ENCODE data around the gene FGFR2. TPM values are rescaled to one million over a fixed set of nuclear protein-coding genes. Genes with fewer than 3 reads are reported as not detected.

Gene FGFR2
- total RNA-seq, 1 donor from 2014 or later, result 88.3 TPM

- Mint-ChIP-seq H3K4me1 (peaks cover 21% of the 10 kb centered on the region), H3K9me3 (peaks cover 11% of the 10 kb centered on the region), H3K27me3 (ENCODE audit: low read depth) (no peaks in the 10 kb centered on the region), H3K36me3 (no peaks in the 10 kb centered on the region), H3K27ac (no peak overlapping the region), H3K4me3 (no peak overlapping the region)
- DNase-seq (ENCODE audit: low spot score in 2 of 2, unreplicated experiment in 2 of 2), result no peak
- TF ChIP-seq, protein P1, sequence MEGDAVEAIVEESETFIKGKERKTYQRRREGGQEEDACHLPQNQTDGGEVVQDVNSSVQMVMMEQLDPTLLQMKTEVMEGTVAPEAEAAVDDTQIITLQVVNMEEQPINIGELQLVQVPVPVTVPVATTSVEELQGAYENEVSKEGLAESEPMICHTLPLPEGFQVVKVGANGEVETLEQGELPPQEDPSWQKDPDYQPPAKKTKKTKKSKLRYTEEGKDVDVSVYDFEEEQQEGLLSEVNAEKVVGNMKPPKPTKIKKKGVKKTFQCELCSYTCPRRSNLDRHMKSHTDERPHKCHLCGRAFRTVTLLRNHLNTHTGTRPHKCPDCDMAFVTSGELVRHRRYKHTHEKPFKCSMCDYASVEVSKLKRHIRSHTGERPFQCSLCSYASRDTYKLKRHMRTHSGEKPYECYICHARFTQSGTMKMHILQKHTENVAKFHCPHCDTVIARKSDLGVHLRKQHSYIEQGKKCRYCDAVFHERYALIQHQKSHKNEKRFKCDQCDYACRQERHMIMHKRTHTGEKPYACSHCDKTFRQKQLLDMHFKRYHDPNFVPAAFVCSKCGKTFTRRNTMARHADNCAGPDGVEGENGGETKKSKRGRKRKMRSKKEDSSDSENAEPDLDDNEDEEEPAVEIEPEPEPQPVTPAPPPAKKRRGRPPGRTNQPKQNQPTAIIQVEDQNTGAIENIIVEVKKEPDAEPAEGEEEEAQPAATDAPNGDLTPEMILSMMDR (IDR thresholded peaks at IDR 0.05; ENCODE audit: unreplicated experiment), result no peak
Observed at GRCh38 chr10:121615836-121616235, 17.6 kb upstream of the FGFR2 start.

DNA sequence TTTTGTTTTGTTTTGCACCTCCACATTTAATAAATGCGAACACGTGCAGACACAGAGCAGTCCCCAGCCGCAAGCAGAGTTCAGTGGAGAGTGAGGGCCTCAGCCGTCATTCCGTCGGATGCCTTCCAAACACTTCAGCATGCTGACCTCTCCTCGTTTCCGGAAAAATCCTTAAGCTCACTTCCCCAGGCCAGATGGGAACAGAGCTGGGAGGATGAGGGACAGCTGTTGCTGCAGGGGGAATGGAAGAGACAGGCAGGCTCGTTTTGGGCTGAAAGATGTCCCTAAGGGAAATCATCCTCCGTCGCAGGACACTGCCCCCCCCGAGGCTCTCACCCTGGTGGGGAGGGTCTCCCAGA lies 17.2 kb upstream of the FGFR2 start:
- Mint-ChIP-seq H3K9me3 (peaks cover 11% of the 10 kb centered on the region), H3K27me3 (ENCODE audit: low read depth) (no peaks in the 10 kb centered on the region), H3K4me3 (no peak overlapping the region), H3K36me3 (no peaks in the 10 kb centered on the region), H3K4me1 (peaks cover 23% of the 10 kb centered on the region), H3K27ac (no peak overlapping the region)
- TF ChIP-seq, protein P1 (IDR thresholded peaks at IDR 0.05; ENCODE audit: unreplicated experiment), result no peak
- DNase-seq (ENCODE audit: low spot score in 2 of 2, unreplicated experiment in 2 of 2), result no peak

DNA sequence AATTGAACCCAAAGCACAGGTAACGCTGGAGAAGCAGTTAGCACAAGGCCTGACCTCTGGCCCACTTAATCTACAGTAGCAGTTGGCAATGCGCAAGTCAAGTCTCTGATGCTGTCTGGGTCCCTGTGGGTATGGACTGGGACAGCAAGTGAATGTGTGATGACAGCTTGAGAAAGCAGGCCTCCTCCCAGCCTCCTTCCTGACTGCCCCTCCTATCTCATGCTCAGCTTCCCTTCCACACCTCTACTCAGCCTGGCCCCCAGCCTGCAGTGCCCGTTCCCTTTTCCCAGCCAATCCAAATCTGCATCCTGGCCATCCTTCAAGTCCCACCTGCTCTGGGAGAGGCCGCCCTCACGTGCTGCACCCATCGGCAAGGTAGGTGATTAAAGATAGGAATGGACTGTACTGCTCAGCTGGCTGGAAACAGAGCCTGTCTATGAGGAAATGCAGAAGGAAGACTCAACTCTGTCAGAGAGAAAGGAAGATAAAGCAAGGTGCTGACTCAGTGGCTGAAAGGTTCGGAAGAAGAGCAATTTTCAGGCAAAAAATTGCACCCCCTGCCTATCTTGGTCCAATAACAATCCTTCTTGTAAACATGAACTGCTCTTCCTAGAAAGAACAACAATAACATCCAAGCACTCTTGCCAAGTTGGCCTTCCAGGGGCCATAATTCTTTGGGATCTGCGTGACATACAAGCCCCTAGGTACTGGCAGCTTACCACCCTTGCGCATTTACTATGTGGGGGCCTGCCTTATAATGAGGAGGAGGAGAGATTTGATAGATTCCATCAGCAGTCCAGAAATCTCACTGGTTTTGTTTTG lies 16.6 kb upstream of the FGFR2 start:
- TF ChIP-seq, protein P1 (IDR thresholded peaks at IDR 0.05; ENCODE audit: unreplicated experiment), result no peak

DNA sequence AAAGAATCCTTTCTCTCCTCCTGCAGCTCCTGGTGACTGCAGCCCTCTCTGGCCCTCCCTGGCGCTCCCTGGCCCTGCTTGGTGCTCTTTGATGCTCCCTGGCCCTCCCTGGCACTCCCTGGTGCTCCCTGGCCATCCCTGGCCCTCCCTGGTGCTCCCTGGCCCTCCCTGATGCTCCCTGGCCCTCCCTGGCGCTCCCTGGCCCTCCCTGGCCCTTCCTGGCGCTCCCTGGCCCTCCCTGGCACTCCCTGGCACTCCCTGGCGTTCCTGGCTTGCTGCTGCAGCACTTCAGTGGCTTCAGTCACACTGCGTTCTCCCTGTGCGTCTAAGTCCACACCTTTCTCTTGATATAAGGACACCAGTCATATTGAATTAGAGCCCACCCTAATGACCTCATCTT lies 15.2 kb upstream of the FGFR2 start:
- Mint-ChIP-seq H3K4me3 (no peak overlapping the region), H3K27ac (no peak overlapping the region), H3K9me3 (peaks cover 2% of the 10 kb centered on the region), H3K36me3 (no peaks in the 10 kb centered on the region), H3K4me1 (peaks cover 29% of the 10 kb centered on the region), H3K27me3 (ENCODE audit: low read depth) (no peaks in the 10 kb centered on the region)
- DNase-seq (ENCODE audit: low spot score in 2 of 2, unreplicated experiment in 2 of 2), result no peak
- TF ChIP-seq, protein P1 (IDR thresholded peaks at IDR 0.05; ENCODE audit: unreplicated experiment), result no peak

More for the DNA sequence above, 16.6 kb upstream of the FGFR2 start:
- Mint-ChIP-seq H3K36me3 (no peaks in the 10 kb centered on the region), H3K4me1 (peaks cover 26% of the 10 kb centered on the region), H3K4me3 (no peak overlapping the region), H3K27ac (peak overlapping the region; percentile 13), H3K27me3 (ENCODE audit: low read depth) (no peaks in the 10 kb centered on the region), H3K9me3 (peaks cover 11% of the 10 kb centered on the region)
- no peak for DNase-seq (ENCODE audit: low spot score in 2 of 2, unreplicated experiment in 2 of 2)

DNA sequence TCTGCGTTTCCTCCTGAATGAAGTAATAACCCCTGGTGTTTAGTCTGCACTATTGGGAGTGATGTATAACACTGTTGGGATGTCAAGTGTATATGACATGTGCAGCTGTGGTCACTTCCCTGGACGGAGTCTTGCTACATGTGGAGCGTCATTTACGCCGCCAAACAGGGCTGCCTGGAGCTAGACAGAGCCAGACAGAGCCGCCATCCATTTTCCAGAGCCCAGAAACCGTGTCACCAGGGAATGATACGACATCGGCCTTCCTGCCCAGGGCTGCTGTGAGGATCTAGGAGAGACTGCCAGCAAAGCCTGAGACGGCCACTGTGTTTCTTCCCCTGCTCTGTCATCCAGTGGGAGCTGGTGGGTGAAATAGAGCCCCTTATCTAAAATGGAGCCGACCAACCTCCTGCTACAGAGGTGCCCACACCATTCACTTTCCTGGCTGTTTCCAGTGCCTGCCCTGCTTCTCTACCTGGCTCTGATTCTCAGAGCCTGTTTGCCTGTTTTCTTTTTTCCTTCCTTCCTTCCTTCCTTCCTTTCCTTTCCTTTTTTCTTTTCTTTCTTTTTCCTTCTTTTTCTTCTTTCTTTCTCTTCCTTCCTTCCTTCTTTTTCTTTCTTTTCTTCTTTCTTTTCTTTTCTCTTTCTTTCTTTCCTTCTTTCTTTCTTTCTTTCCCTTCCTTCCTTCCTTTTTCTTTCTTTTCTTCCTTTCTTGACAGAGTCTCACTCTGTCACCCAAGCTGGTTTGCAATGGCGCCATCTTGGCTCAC lies 13.3 kb upstream of the FGFR2 start:
- H3K4me3 Mint-ChIP-seq, result no peak overlapping the region
- no peaks in the 10 kb centered on the region for H3K9me3 Mint-ChIP-seq
- TF ChIP-seq, protein P1 (IDR thresholded peaks at IDR 0.05; ENCODE audit: unreplicated experiment), result no peak
- H3K27me3 Mint-ChIP-seq (ENCODE audit: low read depth), result no peaks in the 10 kb centered on the region
- no peaks in the 10 kb centered on the region for H3K36me3 Mint-ChIP-seq
- peaks cover 41% of the 10 kb centered on the region for H3K4me1 Mint-ChIP-seq
- peak overlapping the region; percentile 13 for H3K27ac Mint-ChIP-seq
- no peak for DNase-seq (ENCODE audit: low spot score in 2 of 2, unreplicated experiment in 2 of 2)
